CD14-positive monocyte (primary cell): Measurements from ENCODE around the gene OR4D9. TPM values are rescaled to one million over a fixed set of nuclear protein-coding genes. Genes with fewer than 3 reads are reported as not detected.

ENCODE experiments used
- DNase-seq, 3 donors: peaks; one replicate each; pipeline ENCODE4 v3.0.0-alpha.2; 2011 to 2022
- H2AFZ ChIP-seq: 2 replicates; pipeline ENCODE4 v1.6.0; 2012; ENCODE audit warnings: mild to moderate bottlenecking, low read depth, low read length, inconsistent platforms; ENCODE audit not compliant: insufficient read depth, poor library complexity, severe bottlenecking
- H3K27ac ChIP-seq, 2 donors: 1 replicate in 1 of 2; 2 replicates in 1 of 2; pipeline ENCODE4 v1.5.1; 2012 to 2013; ENCODE audit warnings: low read length in 2 of 2, control low read depth in 1 of 2, inconsistent platforms in 1 of 2, low read depth in 1 of 2, mild to moderate bottlenecking in 1 of 2
- H3K27me3 ChIP-seq, 2 donors: one replicate each; pipeline versions ENCODE4 v1.6.0 to v1.6.1; 2011 to 2013; ENCODE audit warnings: low read length in 2 of 2; ENCODE audit not compliant: control insufficient read depth in 2 of 2, insufficient read depth in 2 of 2
- H3K36me3 ChIP-seq, 2 donors: replicated peaks in 1 of 2; 1 replicate in 1 of 2; 2 replicates in 1 of 2; pipeline versions ENCODE4 v1.5.1 to v1.6.1; 2012 to 2013; ENCODE audit warnings: low read length in 2 of 2, control low read depth in 1 of 2, inconsistent platforms in 1 of 2, mild to moderate bottlenecking in 1 of 2; ENCODE audit not compliant: insufficient read depth in 2 of 2, control insufficient read depth in 1 of 2
- H3K4me1 ChIP-seq, 2 donors: 1 replicate in 1 of 2; 2 replicates in 1 of 2; pipeline versions ENCODE4 v1.5.1 to v1.6.1; 2012 to 2013; ENCODE audit warnings: low read length in 2 of 2, control low read depth in 1 of 2, inconsistent platforms in 1 of 2, mild to moderate bottlenecking in 1 of 2, moderate library complexity in 1 of 2; ENCODE audit not compliant: insufficient read depth in 2 of 2, control insufficient read depth in 1 of 2
- H3K4me2 ChIP-seq: replicated peaks from 2 replicates; pipeline ENCODE3; 2012; ENCODE audit warnings: low read length, moderate library complexity, mild to moderate bottlenecking; ENCODE audit not compliant: poor library complexity, severe bottlenecking; ENCODE audit errors: extremely low read depth
- H3K4me3 ChIP-seq, 3 experiments: fragments of 200-600 bp in 1 of 3; sonication (generic) in 1 of 3; replicated peaks in 1 of 3; 1 replicate in 2 of 3; 2 replicates in 1 of 3; pipeline ENCODE4 v1.5.1; 2011 to 2013; ENCODE audit warnings: low read length in 3 of 3, mild to moderate bottlenecking in 3 of 3, control low read depth in 2 of 3, low read depth in 2 of 3, inconsistent platforms in 1 of 3, moderate library complexity in 1 of 3
- H3K79me2 ChIP-seq: 2 replicates; pipeline ENCODE4 v1.6.0; 2012; ENCODE audit warnings: mild to moderate bottlenecking, control low read depth, inconsistent platforms, low read length, moderate library complexity; ENCODE audit not compliant: insufficient read depth
- H3K9ac ChIP-seq: 2 replicates; pipeline ENCODE4 v1.6.0; 2017; ENCODE audit warnings: low read length, mild to moderate bottlenecking; ENCODE audit not compliant: insufficient read depth, poor library complexity, severe bottlenecking
- H3K9me3 ChIP-seq, 2 donors: replicated peaks in 1 of 2; 1 replicate in 1 of 2; 2 replicates in 1 of 2; pipeline versions ENCODE4 v1.5.1 to v1.6.1; 2012 to 2013; ENCODE audit warnings: low read length in 2 of 2, control low read depth in 1 of 2; ENCODE audit not compliant: control insufficient read depth in 1 of 2, insufficient read depth in 1 of 2
- H4K20me1 ChIP-seq: 2 replicates; pipeline ENCODE4 v1.6.0; 2012; ENCODE audit warnings: mild to moderate bottlenecking, low read length, control low read depth, moderate library complexity; ENCODE audit not compliant: insufficient read depth
- H3K27ac Mint-ChIP-seq, 7 donors: one replicate each; pipeline ENCODE4 v1.8.0; 2020; ENCODE audit warnings: mild to moderate bottlenecking in 7 of 7, mixed read lengths in 7 of 7, moderate library complexity in 6 of 7, inconsistent platforms in 2 of 7
- H3K27me3 Mint-ChIP-seq, 3 donors: one replicate each; pipeline ENCODE4 v1.8.0; 2021 to 2022; ENCODE audit warnings: low read depth in 3 of 3, mild to moderate bottlenecking in 3 of 3, mixed read lengths in 3 of 3, moderate library complexity in 3 of 3, inconsistent platforms in 1 of 3
- H3K36me3 Mint-ChIP-seq, 2 donors: one replicate each; pipeline ENCODE4 v1.8.0; 2020; ENCODE audit warnings: mixed read lengths in 2 of 2, inconsistent platforms in 1 of 2, mild to moderate bottlenecking in 1 of 2
- H3K4me1 Mint-ChIP-seq: one replicate; pipeline ENCODE4 v1.8.0; 2020; ENCODE audit warnings: mild to moderate bottlenecking, mixed read lengths
- H3K4me3 Mint-ChIP-seq, 2 donors: one replicate each; pipeline ENCODE4 v1.8.0; 2020; ENCODE audit warnings: mild to moderate bottlenecking in 2 of 2, mixed read lengths in 2 of 2, moderate library complexity in 1 of 2
- H3K9me3 Mint-ChIP-seq, 7 donors: one replicate each; pipeline ENCODE4 v1.8.0; 2020 to 2022; ENCODE audit warnings: mixed read lengths in 7 of 7, mild to moderate bottlenecking in 6 of 7, moderate library complexity in 6 of 7, inconsistent platforms in 2 of 7
- WGBS: methylation state at CpG from one replicate; pipeline ENCODE4 v1.1.5; 2013; ENCODE audit warnings: missing lambda C conversion rate; ENCODE audit not compliant: insufficient coverage; 5-methylcytosine and 5-hydroxymethylcytosine counted together
- intact Hi-C, 2 donors: fragments of 100-400 bp; cut with micrococcal nuclease; formaldehyde crosslinking; loops; one replicate each; pipeline versions ENCODE4 v1.15.0 to v1.15.1; 2023
- polyA plus RNA-seq, 3 donors: library from polyadenylated mRNA; depleted of rRNA in 1 of 3; unstranded in 2 of 3; stranded (reverse) in 1 of 3; fragments of 300-500 nt in 2 of 3; fragments of >200 nt in 1 of 3; fragmentation: Illumina TruSeq in 2 of 3; gene quantifications; 1 replicate in 2 of 3; 2 replicates in 1 of 3; pipeline ENCODE4 v1.2.3, GENCODE V29; 2012 to 2021
- TF ChIP-seq, protein P1 (sequence below): fragments of 200-600 bp; IDR thresholded peaks from one replicate; pipeline ENCODE4 v1.8.0; 2022; ENCODE audit warnings: antibody characterized with exemption, mild to moderate bottlenecking

The OR4D9 gene
- polyA plus RNA-seq, 3 donors: not detected

DNA sequence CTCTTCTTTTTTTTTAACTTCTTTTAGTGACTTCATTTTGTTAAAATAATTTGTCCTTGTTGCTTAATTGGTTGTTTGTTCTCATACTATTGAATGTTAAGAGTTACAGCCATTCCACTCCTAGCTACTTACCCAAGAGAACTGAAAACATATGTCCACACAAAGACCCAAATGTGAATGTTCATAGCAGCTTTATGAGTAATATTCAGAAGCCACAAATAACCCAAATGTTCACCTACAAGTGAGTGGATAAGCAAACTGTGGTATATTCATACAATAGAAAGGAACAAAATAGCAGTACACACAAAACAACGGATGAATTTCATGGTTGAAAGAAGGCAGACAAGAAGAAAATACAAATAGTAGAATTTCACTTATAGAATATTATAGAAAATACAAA lies 9.4 kb upstream of the OR4D9 start:
- intact Hi-C loops: no loop called here
- H3K4me3 ChIP-seq: no peak overlapping the region
- H2AFZ ChIP-seq: no peak overlapping the region
- no peaks in the 10 kb centered on the region for H3K9me3 ChIP-seq
- Mint-ChIP-seq H3K4me1 (no peaks in the 10 kb centered on the region), H3K36me3 (no peaks in the 10 kb centered on the region), H3K27me3 (peaks cover 0 to 1% (median 0%) of the 10 kb centered on the region in 3 donors), H3K27ac (no peak overlapping the region), H3K4me3 (no peak overlapping the region), H3K9me3 (peaks cover 0 to 6% (median 5%) of the 10 kb centered on the region in 7 donors)
- H3K4me1 ChIP-seq: no peaks in the 10 kb centered on the region
- TF ChIP-seq, protein P1, sequence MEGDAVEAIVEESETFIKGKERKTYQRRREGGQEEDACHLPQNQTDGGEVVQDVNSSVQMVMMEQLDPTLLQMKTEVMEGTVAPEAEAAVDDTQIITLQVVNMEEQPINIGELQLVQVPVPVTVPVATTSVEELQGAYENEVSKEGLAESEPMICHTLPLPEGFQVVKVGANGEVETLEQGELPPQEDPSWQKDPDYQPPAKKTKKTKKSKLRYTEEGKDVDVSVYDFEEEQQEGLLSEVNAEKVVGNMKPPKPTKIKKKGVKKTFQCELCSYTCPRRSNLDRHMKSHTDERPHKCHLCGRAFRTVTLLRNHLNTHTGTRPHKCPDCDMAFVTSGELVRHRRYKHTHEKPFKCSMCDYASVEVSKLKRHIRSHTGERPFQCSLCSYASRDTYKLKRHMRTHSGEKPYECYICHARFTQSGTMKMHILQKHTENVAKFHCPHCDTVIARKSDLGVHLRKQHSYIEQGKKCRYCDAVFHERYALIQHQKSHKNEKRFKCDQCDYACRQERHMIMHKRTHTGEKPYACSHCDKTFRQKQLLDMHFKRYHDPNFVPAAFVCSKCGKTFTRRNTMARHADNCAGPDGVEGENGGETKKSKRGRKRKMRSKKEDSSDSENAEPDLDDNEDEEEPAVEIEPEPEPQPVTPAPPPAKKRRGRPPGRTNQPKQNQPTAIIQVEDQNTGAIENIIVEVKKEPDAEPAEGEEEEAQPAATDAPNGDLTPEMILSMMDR: no peak
- DNase-seq: no peak
- no peak overlapping the region for H3K27ac ChIP-seq
- no CpG with 5 or more reads among the region's 1 CpG for WGBS
- no peak overlapping the region for H3K9ac ChIP-seq
- H4K20me1 ChIP-seq: no peaks in the 10 kb centered on the region
- H3K4me2 ChIP-seq: no peak overlapping the region
- H3K36me3 ChIP-seq: no peaks in the 10 kb centered on the region
- no peaks in the 10 kb centered on the region for H3K27me3 ChIP-seq
- H3K79me2 ChIP-seq: no peaks in the 10 kb centered on the region

- no peaks in the 10 kb centered on the region for H3K36me3 ChIP-seq
- H3K9ac ChIP-seq: no peak within 1 kb of the TSS
- no peaks in the 10 kb centered on the region for H3K79me2 ChIP-seq
- H3K9me3 ChIP-seq: no peaks in the 10 kb centered on the region
- Mint-ChIP-seq H3K4me1 (no peaks in the 10 kb centered on the region), H3K36me3 (no peaks in the 10 kb centered on the region), H3K4me3 (no peak within 1 kb of the TSS), H3K9me3 (peaks cover 0 to 6% (median 5%) of the 10 kb centered on the region in 7 donors), H3K27ac (no peak within 1 kb of the TSS), H3K27me3 (peaks cover 0 to 1% (median 0%) of the 10 kb centered on the region in 3 donors)
- no peak within 1 kb of the TSS for H3K4me2 ChIP-seq
- TF ChIP-seq, protein P1: no peak
- no peaks in the 10 kb centered on the region for H3K27me3 ChIP-seq
- H3K4me1 ChIP-seq: no peaks in the 10 kb centered on the region
- no peak within 1 kb of the TSS for H2AFZ ChIP-seq
- intact Hi-C loops: no loop called here
- no peak for DNase-seq
- H3K4me3 ChIP-seq: no peak within 1 kb of the TSS
- no peaks in the 10 kb centered on the region for H4K20me1 ChIP-seq
- H3K27ac ChIP-seq: no peak within 1 kb of the TSS
Observed at GRCh38 chr11:59503276-59503675, 8.1 kb upstream of the OR4D9 start, which contains the start of gene OR4D11. TSS of gene OR4D11 (plus strand) at chr11:59503576. CDS start at chr11:59503576, 0 bp downstream.
